Body of pancreas (tissue), 4 donors: ENCODE data around the gene PSAPL1.

ENCODE experiments used
- CTCF ChIP-seq, 7 experiments: fragments of 450-650 bp in 4 of 7; fragments of 200-600 bp in 3 of 7; sonication (generic) in 3 of 7; IDR thresholded peaks; one replicate each; pipeline ENCODE4 v1.5.1; 2016 to 2019; ENCODE audit warnings: antibody characterized with exemption in 7 of 7
- POLR2A ChIP-seq, 3 donors: fragments of 450-650 bp; IDR thresholded peaks; one replicate each; pipeline ENCODE4 v1.6.1; 2016; ENCODE audit warnings: antibody characterized with exemption in 3 of 3, mild to moderate bottlenecking in 2 of 3

- no peak for TF ChIP-seq CTCF (IDR thresholded peaks at IDR 0.05)
- TF ChIP-seq POLR2A (IDR thresholded peaks at IDR 0.05), result no peak
Measured at GRCh38 chr4:7400671-7401298, 33.9 kb downstream of the PSAPL1 start.
